Measurements from ENCODE around the gene CETP. TPM values are rescaled to one million over a fixed set of nuclear protein-coding genes. Genes with fewer than 3 reads are reported as not detected.

Gene CETP
- total and polyA plus RNA-seq, 2 donors (not counting 1 experiment from before 2014, with no cell fraction given), result 0.06 TPM; not detected in 1

DNA sequence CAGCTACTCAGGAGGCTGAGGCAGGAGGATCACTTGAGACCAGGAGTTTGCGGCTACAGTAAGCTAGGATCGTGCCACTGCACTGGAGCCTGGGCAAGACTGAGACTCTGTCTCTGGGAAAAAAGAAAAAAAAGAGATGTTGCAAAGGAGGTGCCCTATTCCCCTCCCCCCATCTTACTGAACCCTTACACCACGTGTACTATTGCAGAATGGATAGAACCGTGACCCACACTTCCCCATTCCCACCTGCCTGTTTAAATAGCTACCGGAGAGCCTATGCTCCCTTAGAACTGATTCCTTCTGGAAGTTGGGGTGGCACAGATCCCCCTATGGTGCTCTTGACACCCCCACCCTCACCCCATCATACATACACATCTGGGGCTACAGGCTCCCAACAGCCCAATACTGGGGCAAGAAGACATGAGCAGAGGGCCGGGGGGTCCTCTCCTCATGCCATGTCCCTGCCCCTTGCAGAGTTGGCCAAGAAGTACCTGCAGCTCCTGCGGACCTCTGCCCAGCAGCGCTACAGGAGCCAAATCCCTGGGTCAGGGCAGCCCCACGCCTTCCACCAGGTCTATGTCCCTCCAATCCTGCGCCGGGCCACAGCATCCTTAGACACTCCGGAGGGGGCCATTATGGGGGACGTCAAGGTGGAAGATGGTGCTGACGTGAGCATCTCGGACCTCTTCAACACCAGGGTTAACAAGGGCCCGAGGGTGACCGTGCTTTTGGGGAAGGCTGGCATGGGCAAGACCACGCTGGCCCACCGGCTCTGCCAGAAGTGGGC lies 63.3 kb downstream of the CETP start:
- no peaks in the 10 kb centered on the region for H3K4me1 ChIP-seq (ENCODE audit: control insufficient read depth, extremely low read depth, insufficient read depth, low read length)
- H3K9me3 ChIP-seq (ENCODE audit: control insufficient read depth, insufficient read depth, low read depth, low read length), result no peaks in the 10 kb centered on the region
- H3K27me3 ChIP-seq (ENCODE audit: control insufficient read depth, insufficient read depth, low read length), result no peaks in the 10 kb centered on the region
- H4K20me1 ChIP-seq (ENCODE audit: control insufficient read depth, extremely low read depth, insufficient read depth, low read length), result no peaks in the 10 kb centered on the region
- no peak overlapping the region for H3K27ac ChIP-seq (ENCODE audit: insufficient read depth, low read length)
- peaks cover 26% of the 10 kb centered on the region for H3K36me3 ChIP-seq (ENCODE audit: control insufficient read depth, insufficient read depth, low read length)
- no peak overlapping the region for H3K9ac ChIP-seq (ENCODE audit: insufficient read depth, low read length)
- H2AFZ ChIP-seq (ENCODE audit: low read length), result no peak overlapping the region
- H3K79me2 ChIP-seq (ENCODE audit: control insufficient read depth, insufficient read depth, low read length), result no peaks in the 10 kb centered on the region
- no peak for DNase-seq (ENCODE audit: low read depth in 2 of 2)
- H3K4me2 ChIP-seq (ENCODE audit: extremely low read depth, insufficient read depth, low read length), result no peak overlapping the region
- TF ChIP-seq EZH2 (IDR thresholded peaks at IDR 0.05; ENCODE audit: low read length, missing control alignments) (no peak), CTCF (conservative IDR thresholded peaks at IDR 0.05 in 1 of 2, IDR thresholded peaks at IDR 0.05 in 1 of 2; ENCODE audit: low read depth in 1 of 2, low read length in 2 of 2) (no peak)
- no peak overlapping the region for H3K4me3 ChIP-seq (replicated peaks in 1 of 4; ENCODE audit: control extremely low read depth in 1 of 4, insufficient read depth in 1 of 4, low read depth in 3 of 4, low read length in 4 of 4)

GRCh38 chr16:57025941-57026777 lies 64.4 kb downstream of the CETP start:
- Histone ChIP-seq H4K20me1 (ENCODE audit: control insufficient read depth, extremely low read depth, insufficient read depth, low read length) (no peaks in the 10 kb centered on the region), H3K27ac (ENCODE audit: insufficient read depth, low read length) (no peak overlapping the region), H3K79me2 (ENCODE audit: control insufficient read depth, insufficient read depth, low read length) (no peaks in the 10 kb centered on the region)

More at GRCh38 chr16:57025941-57026777, 64.4 kb downstream of the CETP start:
- H3K4me3 ChIP-seq (replicated peaks in 1 of 4; ENCODE audit: control extremely low read depth in 1 of 4, insufficient read depth in 1 of 4, low read depth in 3 of 4, low read length in 4 of 4), result no peak overlapping the region
- no peaks in the 10 kb centered on the region for H3K4me1 ChIP-seq (ENCODE audit: control insufficient read depth, extremely low read depth, insufficient read depth, low read length)
- H3K27me3 ChIP-seq (ENCODE audit: control insufficient read depth, insufficient read depth, low read length), result no peaks in the 10 kb centered on the region
- TF ChIP-seq CTCF (conservative IDR thresholded peaks at IDR 0.05 in 1 of 2, IDR thresholded peaks at IDR 0.05 in 1 of 2; ENCODE audit: low read depth in 1 of 2, low read length in 2 of 2), result no peak
- no peak for TF ChIP-seq EZH2 (IDR thresholded peaks at IDR 0.05; ENCODE audit: low read length, missing control alignments)
- peaks cover 21% of the 10 kb centered on the region for H3K36me3 ChIP-seq (ENCODE audit: control insufficient read depth, insufficient read depth, low read length)
- no peaks in the 10 kb centered on the region for H3K9me3 ChIP-seq (ENCODE audit: control insufficient read depth, insufficient read depth, low read depth, low read length)
- no peak for DNase-seq (ENCODE audit: low read depth in 2 of 2)
- H3K4me2 ChIP-seq (ENCODE audit: extremely low read depth, insufficient read depth, low read length), result no peak overlapping the region
- no peak overlapping the region for H2AFZ ChIP-seq (ENCODE audit: low read length)
- H3K9ac ChIP-seq (ENCODE audit: insufficient read depth, low read length), result no peak overlapping the region

All from fibroblast of lung (primary cell).